ENCODE results near the gene SIK3.

The SIK3 gene

GRCh38 chr11:116874251-116874650, 224.0 kb downstream of the SIK3 start:
- no peaks in the 10 kb centered on the region for H3K9me2 ChIP-seq (replicated peaks; ENCODE audit: insufficient read depth, low read length)
- no peak overlapping the region for H3K4me3 ChIP-seq (ENCODE audit: low read length)
- H2AFZ ChIP-seq (ENCODE audit: low read length), result no peak overlapping the region
- no peak overlapping the region for H3K9ac ChIP-seq (ENCODE audit: low read length)
- H3K79me2 ChIP-seq (ENCODE audit: low read length), result 0 out of 2 replicates have a peak, but pooled peaks cover 1% of the 10 kb centered on the region
- H3K36me3 ChIP-seq (replicated peaks; ENCODE audit: insufficient read depth, low read length), result no peaks in the 10 kb centered on the region
- TF ChIP-seq EZH2phosphoT487 (IDR thresholded peaks at IDR 0.05; ENCODE audit: low read length), result no peak
- no peak for TF ChIP-seq EZH2 (optimal IDR thresholded peaks at IDR 0.05; ENCODE audit: low read depth, low read length)
- TF ChIP-seq CTCF (IDR thresholded peaks at IDR 0.05; ENCODE audit: low read length), result no peak
- no peak overlapping the region for H3K4me2 ChIP-seq (ENCODE audit: low read depth, low read length)
- no peak for DNase-seq
- no peaks in the 10 kb centered on the region for H3K4me1 ChIP-seq (ENCODE audit: low read length)
- H4K20me1 ChIP-seq (ENCODE audit: insufficient read depth, low read length), result no peaks in the 10 kb centered on the region
- H3K9me3 ChIP-seq (replicated peaks; ENCODE audit: insufficient read depth, low read length), result no peaks in the 10 kb centered on the region
- no peaks in the 10 kb centered on the region for H3K27me3 ChIP-seq (replicated peaks; ENCODE audit: insufficient read depth, low read length)
- H3K27ac ChIP-seq (ENCODE audit: low read length), result no peak overlapping the region
- H3F3A ChIP-seq (ENCODE audit: insufficient read depth, low read length), result no peaks in the 10 kb centered on the region

DNA sequence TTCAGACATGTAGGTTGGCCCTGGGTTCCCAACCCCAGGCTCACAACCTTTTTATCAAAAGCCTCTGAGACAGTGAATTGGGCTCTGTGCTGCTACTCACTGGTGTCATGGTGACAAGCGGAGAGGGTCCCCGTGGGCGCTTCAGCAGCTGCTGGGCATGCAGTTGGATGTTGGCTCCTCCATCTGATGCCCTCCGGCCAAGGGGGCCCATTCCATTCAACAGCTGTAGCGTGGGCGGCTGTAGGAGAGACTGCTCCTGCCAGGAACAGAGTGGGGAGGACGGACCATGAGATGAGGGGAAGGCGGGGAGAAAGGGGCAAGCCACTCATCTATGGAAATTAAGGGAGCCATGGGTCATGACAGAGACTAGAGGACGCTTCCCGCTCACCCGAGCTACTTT, 224.8 kb downstream of the SIK3 start:
- H3F3A ChIP-seq (ENCODE audit: insufficient read depth, low read length), result no peaks in the 10 kb centered on the region
- no peak for DNase-seq
- H3K4me1 ChIP-seq (ENCODE audit: low read length), result no peaks in the 10 kb centered on the region
- H3K36me3 ChIP-seq (replicated peaks; ENCODE audit: insufficient read depth, low read length), result no peaks in the 10 kb centered on the region
- H4K20me1 ChIP-seq (ENCODE audit: insufficient read depth, low read length), result no peaks in the 10 kb centered on the region
- TF ChIP-seq EZH2phosphoT487 (IDR thresholded peaks at IDR 0.05; ENCODE audit: low read length) (no peak), CTCF (IDR thresholded peaks at IDR 0.05; ENCODE audit: low read length) (no peak), EZH2 (optimal IDR thresholded peaks at IDR 0.05; ENCODE audit: low read depth, low read length) (no peak)
- H3K9me3 ChIP-seq (replicated peaks; ENCODE audit: insufficient read depth, low read length), result no peaks in the 10 kb centered on the region
- no peak overlapping the region for H3K4me2 ChIP-seq (ENCODE audit: low read depth, low read length)
- H3K9me2 ChIP-seq (replicated peaks; ENCODE audit: insufficient read depth, low read length), result no peaks in the 10 kb centered on the region
- H2AFZ ChIP-seq (ENCODE audit: low read length), result no peak overlapping the region
- no peaks in the 10 kb centered on the region for H3K27me3 ChIP-seq (replicated peaks; ENCODE audit: insufficient read depth, low read length)
- H3K9ac ChIP-seq (ENCODE audit: low read length), result no peak overlapping the region
- H3K79me2 ChIP-seq (ENCODE audit: low read length), result no peaks in the 10 kb centered on the region
- no peak overlapping the region for H3K4me3 ChIP-seq (ENCODE audit: low read length)
- H3K27ac ChIP-seq (ENCODE audit: low read length), result no peak overlapping the region

- H3K4me2 ChIP-seq (ENCODE audit: low read depth, low read length), result no peak overlapping the region
- TF ChIP-seq EZH2 (optimal IDR thresholded peaks at IDR 0.05; ENCODE audit: low read depth, low read length) (no peak), EZH2phosphoT487 (IDR thresholded peaks at IDR 0.05; ENCODE audit: low read length) (no peak), CTCF (IDR thresholded peaks at IDR 0.05; ENCODE audit: low read length) (no peak)
- no peak overlapping the region for H3K27ac ChIP-seq (ENCODE audit: low read length)
- no peaks in the 10 kb centered on the region for H3K9me2 ChIP-seq (replicated peaks; ENCODE audit: insufficient read depth, low read length)
- H4K20me1 ChIP-seq (ENCODE audit: insufficient read depth, low read length), result no peaks in the 10 kb centered on the region
- no peaks in the 10 kb centered on the region for H3K9me3 ChIP-seq (replicated peaks; ENCODE audit: insufficient read depth, low read length)
- no peak overlapping the region for H3K4me3 ChIP-seq (ENCODE audit: low read length)
- H2AFZ ChIP-seq (ENCODE audit: low read length), result no peak overlapping the region
- H3K36me3 ChIP-seq (replicated peaks; ENCODE audit: insufficient read depth, low read length), result 0 out of 2 replicates have a peak, but pooled peaks cover 4% of the 10 kb centered on the region
- H3K4me1 ChIP-seq (ENCODE audit: low read length), result no peaks in the 10 kb centered on the region
- H3K9ac ChIP-seq (ENCODE audit: low read length), result no peak overlapping the region
- H3K27me3 ChIP-seq (replicated peaks; ENCODE audit: insufficient read depth, low read length), result no peaks in the 10 kb centered on the region
- no peak for DNase-seq
- no peaks in the 10 kb centered on the region for H3F3A ChIP-seq (ENCODE audit: insufficient read depth, low read length)
- no peaks in the 10 kb centered on the region for H3K79me2 ChIP-seq (ENCODE audit: low read length)
Measured at GRCh38 chr11:116871248-116871647, 227.0 kb downstream of the SIK3 start.

Data from MM.1S (cell line).